HUES48 (cell line): ENCODE results near the gene ANKRD63.
A peak's percentile ranks its signal among the peaks of the same experiment; 100 is the strongest.

ENCODE experiments used
- H3K27ac ChIP-seq: one replicate; pipeline ENCODE4 v1.7.0; 2013; ENCODE audit warnings: low read depth, low read length, inconsistent platforms
- H3K27me3 ChIP-seq: 2 replicates; pipeline ENCODE4 v1.6.1; 2013; ENCODE audit warnings: mild to moderate bottlenecking, low read length; ENCODE audit not compliant: control insufficient read depth, insufficient read depth
- H3K36me3 ChIP-seq: 2 replicates; pipeline ENCODE4 v1.6.1; 2013; ENCODE audit warnings: low read length; ENCODE audit not compliant: control insufficient read depth, insufficient read depth
- H3K4me1 ChIP-seq: 2 replicates; pipeline ENCODE4 v1.6.1; 2013; ENCODE audit warnings: mild to moderate bottlenecking, low read length; ENCODE audit not compliant: control insufficient read depth, insufficient read depth
- H3K4me3 ChIP-seq: 2 replicates; pipeline ENCODE4 v1.5.1; 2013; ENCODE audit warnings: mild to moderate bottlenecking, low read depth, low read length
- H3K9ac ChIP-seq: 2 replicates; pipeline ENCODE4 v1.6.1; 2013; ENCODE audit warnings: mild to moderate bottlenecking, low read depth, low read length, moderate library complexity
- H3K9me3 ChIP-seq: 2 replicates; pipeline ENCODE4 v1.6.1; 2013; ENCODE audit warnings: low read length; ENCODE audit not compliant: control insufficient read depth, insufficient read depth

The ANKRD63 gene

DNA sequence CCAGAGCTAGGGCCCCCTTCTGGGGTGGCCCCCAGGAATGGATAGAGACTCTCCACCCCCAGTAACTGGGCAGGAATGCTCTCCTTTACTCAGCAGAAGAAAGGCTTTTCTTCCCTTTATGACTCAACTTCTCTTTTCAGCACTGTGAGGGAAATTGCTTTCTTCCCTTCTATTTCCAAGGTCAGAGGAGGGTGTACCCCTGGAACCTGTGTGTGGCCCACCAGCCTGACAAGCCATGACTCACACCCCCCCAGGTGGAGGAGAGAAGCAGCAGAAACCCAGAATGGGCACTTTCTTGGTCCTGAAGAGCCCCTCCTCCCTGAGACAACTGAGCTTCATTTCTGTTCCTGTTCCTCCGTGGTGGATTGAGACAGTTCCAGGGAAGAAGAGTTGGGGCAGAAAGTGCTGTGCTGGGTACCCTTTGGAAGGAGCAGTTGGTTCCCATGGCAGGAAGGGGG lies 2.7 kb upstream of the ANKRD63 start:
- no peak overlapping the region for H3K9ac ChIP-seq
- H3K4me1 ChIP-seq, result peaks cover 39% of the 10 kb centered on the region
- no peaks in the 10 kb centered on the region for H3K36me3 ChIP-seq
- no peak overlapping the region for H3K4me3 ChIP-seq
- peak overlapping the region; percentile 80 for H3K27ac ChIP-seq
- H3K27me3 ChIP-seq, result peaks cover 78% of the 10 kb centered on the region
- H3K9me3 ChIP-seq, result no peaks in the 10 kb centered on the region

DNA sequence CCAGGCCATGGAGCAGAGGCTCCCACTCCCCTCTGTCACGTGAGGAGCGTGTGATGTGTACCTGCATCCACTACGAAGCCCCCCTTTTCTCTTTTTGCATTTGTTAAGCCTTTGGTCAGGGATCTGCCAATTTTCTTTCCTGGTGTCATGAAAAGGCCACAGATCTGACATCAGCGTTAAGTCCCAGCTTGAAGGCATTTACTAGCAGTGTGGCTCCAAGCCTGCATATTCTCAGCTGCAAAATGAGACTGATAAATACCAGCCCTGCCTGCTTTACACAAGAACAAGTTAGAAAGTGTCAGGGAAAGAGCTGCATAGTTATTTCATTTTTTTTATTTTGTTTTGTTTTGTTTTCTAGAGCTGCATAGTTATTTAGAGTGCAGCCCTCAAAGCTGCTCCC lies 2.3 kb upstream of the ANKRD63 start:
- Histone ChIP-seq H3K9me3 (no peaks in the 10 kb centered on the region), H3K27me3 (peaks cover 78% of the 10 kb centered on the region), H3K4me3 (no peak overlapping the region), H3K27ac (peak overlapping the region; percentile 80), H3K4me1 (peaks cover 40% of the 10 kb centered on the region), H3K36me3 (no peaks in the 10 kb centered on the region), H3K9ac (no peak overlapping the region)

DNA sequence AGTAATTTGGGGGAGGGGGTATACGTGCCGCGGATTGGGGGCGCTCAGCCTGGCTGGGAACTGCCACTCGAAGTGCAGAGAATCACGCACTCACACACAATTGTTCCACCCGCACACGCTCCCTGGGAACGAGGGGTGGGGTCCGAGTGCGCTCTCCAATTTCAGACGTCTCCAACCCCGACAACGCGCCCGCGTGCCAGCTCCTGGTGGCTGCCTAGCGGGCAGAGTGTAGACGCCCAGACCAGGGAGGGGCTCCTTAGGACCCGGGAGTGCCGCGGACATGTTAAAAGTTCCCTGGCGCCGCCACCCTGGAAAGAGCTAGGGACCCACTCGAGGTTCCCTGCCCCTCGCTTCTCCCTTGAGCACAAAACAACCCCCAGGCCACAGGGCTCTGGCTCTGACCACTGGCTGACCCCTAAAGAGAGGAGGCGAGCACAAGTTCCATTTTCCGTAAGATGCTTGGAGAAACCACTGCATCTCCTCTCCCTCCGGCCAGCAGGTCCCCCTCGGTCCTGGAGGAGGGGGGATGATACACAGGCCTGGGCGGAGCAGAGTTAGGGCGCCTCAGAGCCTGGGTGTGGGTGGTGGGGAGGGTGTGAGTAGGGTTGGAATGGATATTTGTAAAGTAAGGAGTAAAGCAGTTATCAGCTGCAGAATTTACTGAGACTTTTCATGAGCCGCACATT lies 894 bp upstream of the ANKRD63 start:
- Histone ChIP-seq H3K27ac (no peak overlapping the region), H3K9me3 (no peaks in the 10 kb centered on the region), H3K9ac (no peak overlapping the region), H3K36me3 (no peaks in the 10 kb centered on the region), H3K27me3 (peaks cover 80% of the 10 kb centered on the region), H3K4me1 (peaks cover 48% of the 10 kb centered on the region), H3K4me3 (peak overlapping the region; percentile 56)

DNA sequence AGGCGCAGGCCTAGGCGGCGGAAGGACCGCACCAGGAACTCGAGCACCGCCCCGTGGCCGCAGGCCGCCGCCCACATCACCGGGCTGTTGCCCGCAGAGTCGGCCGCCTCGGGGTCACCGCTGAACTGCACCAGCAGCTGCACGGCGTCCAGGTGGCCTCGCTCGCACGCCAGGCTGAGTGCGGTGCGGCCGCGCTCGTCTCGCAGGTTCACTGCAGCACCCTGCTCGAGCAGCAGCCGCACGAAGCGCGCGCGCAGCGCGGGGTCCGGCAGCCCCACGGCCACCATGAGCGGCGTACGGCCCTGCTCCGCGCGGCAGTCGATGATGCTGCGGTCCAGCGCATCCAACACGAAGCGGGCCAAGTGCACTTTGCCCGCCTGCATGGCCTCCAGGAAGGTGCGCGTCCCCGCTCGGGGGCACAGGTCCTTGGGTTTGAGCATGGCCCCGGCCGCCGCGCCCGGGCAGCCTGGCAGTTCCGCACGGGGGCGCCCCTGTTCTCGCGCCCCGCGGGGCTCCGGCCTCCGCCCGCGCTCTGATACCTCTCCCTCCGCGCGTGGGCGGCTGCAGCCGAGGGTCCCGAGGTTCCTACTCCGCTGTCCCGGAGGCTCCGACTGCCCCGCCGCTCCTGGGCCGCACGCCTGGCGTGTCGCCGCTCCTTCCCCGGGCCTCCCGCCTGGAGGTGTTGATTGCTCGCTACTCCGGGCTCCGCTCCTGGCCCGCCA lies 556 bp downstream of the ANKRD63 start:
- Histone ChIP-seq H3K27ac (no peak overlapping the region), H3K9me3 (no peaks in the 10 kb centered on the region), H3K36me3 (no peaks in the 10 kb centered on the region), H3K4me3 (peak overlapping the region; percentile 56), H3K4me1 (peaks cover 50% of the 10 kb centered on the region), H3K9ac (no peak overlapping the region), H3K27me3 (peaks cover 80% of the 10 kb centered on the region)

DNA sequence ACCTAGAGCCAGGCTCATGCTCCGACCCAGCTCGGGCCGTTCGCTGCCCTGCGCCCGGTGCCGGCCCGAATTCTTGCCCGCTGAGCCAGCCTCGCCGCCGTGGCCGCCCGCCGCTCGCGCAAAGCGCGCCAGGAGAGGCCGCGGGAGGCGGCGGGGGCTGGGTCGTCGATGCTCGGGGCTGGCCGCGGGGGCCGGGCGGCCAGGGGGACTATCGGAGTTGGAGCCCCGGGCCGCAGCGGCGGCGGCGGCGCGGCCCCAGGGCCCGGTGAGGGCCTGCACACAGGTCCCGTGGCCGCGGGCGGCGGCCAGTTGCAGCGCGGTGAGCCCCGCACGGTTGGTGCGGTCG lies 1.1 kb downstream of the ANKRD63 start:
- Histone ChIP-seq H3K4me1 (peaks cover 50% of the 10 kb centered on the region), H3K9ac (no peak overlapping the region), H3K9me3 (no peaks in the 10 kb centered on the region), H3K27me3 (peaks cover 78% of the 10 kb centered on the region), H3K4me3 (peak overlapping the region; percentile 56), H3K36me3 (no peaks in the 10 kb centered on the region), H3K27ac (no peak overlapping the region)

GRCh38 chr15:40281057-40281800 lies 1.6 kb downstream of the ANKRD63 start:
- Histone ChIP-seq H3K4me3 (peak overlapping the region; percentile 56), H3K9ac (no peak overlapping the region), H3K4me1 (peaks cover 49% of the 10 kb centered on the region), H3K27ac (no peak overlapping the region), H3K36me3 (no peaks in the 10 kb centered on the region), H3K9me3 (no peaks in the 10 kb centered on the region), H3K27me3 (peaks cover 77% of the 10 kb centered on the region)

DNA sequence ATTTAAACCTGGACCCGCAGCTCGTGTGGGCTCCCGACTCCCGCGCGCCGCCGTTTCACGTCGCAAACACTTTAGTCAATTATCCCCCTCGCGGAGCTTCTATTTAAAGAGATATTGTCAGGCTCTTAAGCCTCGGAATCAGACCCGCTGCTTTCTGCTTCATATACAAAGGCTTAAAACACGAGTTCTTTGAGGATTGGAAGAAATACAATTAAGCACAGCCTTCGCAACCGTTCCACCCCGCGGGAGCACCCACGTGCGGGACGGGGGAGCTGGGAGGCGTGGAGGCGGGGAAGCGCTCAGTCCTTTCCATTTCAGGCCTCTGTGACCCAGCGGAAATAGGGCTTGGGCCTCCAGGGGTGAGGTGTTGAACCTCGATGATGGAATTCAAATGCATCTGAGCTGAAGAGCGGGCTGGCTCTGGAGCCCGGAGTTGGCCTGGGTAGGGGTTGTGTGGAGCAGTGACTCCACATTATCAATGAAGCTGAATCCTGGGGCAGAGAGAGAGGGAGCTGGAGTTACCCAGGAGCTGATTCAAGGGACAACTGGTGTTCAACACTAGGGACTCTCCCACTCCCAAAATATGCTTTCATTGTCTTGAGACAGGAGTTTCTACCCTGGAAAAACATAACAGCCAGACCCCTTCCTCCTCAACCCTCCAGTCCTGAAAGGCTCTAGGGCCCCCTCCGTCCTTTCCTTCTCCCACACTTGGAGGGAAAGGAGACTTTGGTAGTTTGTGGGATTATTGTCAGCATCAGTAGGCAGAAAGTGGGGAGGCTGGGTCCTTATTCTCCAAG lies 2.4 kb downstream of the ANKRD63 start:
- Histone ChIP-seq H3K36me3 (no peaks in the 10 kb centered on the region), H3K4me1 (peaks cover 42% of the 10 kb centered on the region), H3K4me3 (peak overlapping the region; percentile 56; the same call in 1 of the 2 replicates), H3K9me3 (no peaks in the 10 kb centered on the region), H3K27ac (no peak overlapping the region), H3K27me3 (peaks cover 70% of the 10 kb centered on the region), H3K9ac (no peak overlapping the region)

GRCh38 chr15:40279437-40280141 lies 3.3 kb downstream of the ANKRD63 start:
- peaks cover 61% of the 10 kb centered on the region for H3K27me3 ChIP-seq
- no peak overlapping the region for H3K9ac ChIP-seq
- no peaks in the 10 kb centered on the region for H3K36me3 ChIP-seq
- H3K4me1 ChIP-seq, result peaks cover 34% of the 10 kb centered on the region
- peak overlapping the region; percentile 46 for H3K4me3 ChIP-seq
- no peaks in the 10 kb centered on the region for H3K9me3 ChIP-seq
- no peak overlapping the region for H3K27ac ChIP-seq

DNA sequence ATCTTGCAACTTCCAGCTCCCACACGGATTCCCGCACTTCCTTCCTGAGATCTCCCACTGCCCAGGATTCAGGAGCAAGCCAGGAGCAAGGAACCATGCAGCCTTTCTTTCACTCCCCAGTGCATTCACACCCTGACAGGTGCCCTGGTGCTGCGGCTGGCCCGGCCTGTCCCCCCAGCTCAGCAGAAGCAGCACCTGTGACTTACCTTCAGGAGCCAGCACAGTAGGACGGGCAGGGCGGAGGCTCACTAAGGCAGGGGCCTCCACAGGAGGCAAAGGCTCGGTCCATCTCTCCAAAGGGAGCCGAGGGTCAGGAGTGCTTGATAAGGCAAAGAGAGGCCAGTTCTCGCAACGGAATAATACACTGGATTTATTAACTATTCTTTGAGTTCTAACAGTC lies 4.8 kb downstream of the ANKRD63 start:
- peaks cover 45% of the 10 kb centered on the region for H3K27me3 ChIP-seq

GRCh38 chr15:40277471-40277870 lies 5.4 kb downstream of the ANKRD63 start:
- H3K9ac ChIP-seq, result no peak overlapping the region
- H3K27me3 ChIP-seq, result peaks cover 40% of the 10 kb centered on the region
- peaks cover 27% of the 10 kb centered on the region for H3K4me1 ChIP-seq
- H3K4me3 ChIP-seq, result no peak overlapping the region
- no peaks in the 10 kb centered on the region for H3K9me3 ChIP-seq
- no peaks in the 10 kb centered on the region; the same call in 1 of the 2 replicates for H3K36me3 ChIP-seq
- H3K27ac ChIP-seq, result no peak overlapping the region

More for the DNA sequence above, 4.8 kb downstream of the ANKRD63 start:
- no peak overlapping the region for H3K4me3 ChIP-seq
- H3K36me3 ChIP-seq, result no peaks in the 10 kb centered on the region
- H3K9ac ChIP-seq, result no peak overlapping the region
- peaks cover 27% of the 10 kb centered on the region for H3K4me1 ChIP-seq
- H3K9me3 ChIP-seq, result no peaks in the 10 kb centered on the region
- H3K27ac ChIP-seq, result no peak overlapping the region
